Panc1 (cell line): ENCODE results near the gene HOXD3.

ENCODE experiments used
- POLR2AphosphoS5 ChIP-seq: IDR thresholded peaks from 2 replicates; pipeline ENCODE4 v1.6.1; 2012; ENCODE audit warnings: mild to moderate bottlenecking, low read depth, low read length, moderate library complexity
- REST ChIP-seq, 2 experiments: IDR thresholded peaks; 2 replicates each; pipeline ENCODE4 v1.6.1; 2011 to 2012; ENCODE audit warnings: low read depth in 2 of 2, control low read depth in 1 of 2, low read length in 1 of 2, mild to moderate bottlenecking in 1 of 2, moderate library complexity in 1 of 2; ENCODE audit not compliant: insufficient read depth in 1 of 2
- SIN3A ChIP-seq: IDR thresholded peaks from 2 replicates; pipeline ENCODE4 v1.6.1; 2012; ENCODE audit warnings: low read depth, mild to moderate bottlenecking, low read length, moderate library complexity, borderline replicate concordance; ENCODE audit not compliant: insufficient read depth
- TCF7L2 ChIP-seq: IDR thresholded peaks from 2 replicates; pipeline ENCODE4 v1.6.1; 2011; ENCODE audit warnings: mild to moderate bottlenecking, low read depth, low read length, inconsistent platforms
- TF ChIP-seq, protein P1 (sequence below): fragments of 450-650 bp; IDR thresholded peaks from 2 replicates; pipeline ENCODE4 v1.5.1; 2017; ENCODE audit warnings: mild to moderate bottlenecking

DNA sequence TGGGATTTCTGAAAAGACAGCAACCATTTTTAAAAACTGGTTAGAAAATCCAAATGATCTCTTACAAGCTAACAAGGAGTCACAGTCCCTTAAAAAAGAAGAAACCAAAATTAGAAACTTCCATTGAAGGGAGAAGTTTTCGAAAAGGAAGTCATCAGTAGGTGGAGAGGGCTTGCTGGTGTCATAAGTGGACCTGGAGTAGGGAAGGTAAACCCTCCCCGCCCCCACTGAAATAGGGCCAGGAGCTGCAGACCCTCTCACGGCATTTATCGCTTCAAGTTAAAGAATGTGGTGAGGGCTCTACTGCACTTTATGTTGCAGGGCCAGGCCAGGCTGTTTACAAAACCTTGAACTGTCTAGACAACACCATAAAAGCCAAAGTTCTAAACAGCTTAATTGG is 47.2 kb upstream of the HOXD3 start:
- TF ChIP-seq, protein P1, sequence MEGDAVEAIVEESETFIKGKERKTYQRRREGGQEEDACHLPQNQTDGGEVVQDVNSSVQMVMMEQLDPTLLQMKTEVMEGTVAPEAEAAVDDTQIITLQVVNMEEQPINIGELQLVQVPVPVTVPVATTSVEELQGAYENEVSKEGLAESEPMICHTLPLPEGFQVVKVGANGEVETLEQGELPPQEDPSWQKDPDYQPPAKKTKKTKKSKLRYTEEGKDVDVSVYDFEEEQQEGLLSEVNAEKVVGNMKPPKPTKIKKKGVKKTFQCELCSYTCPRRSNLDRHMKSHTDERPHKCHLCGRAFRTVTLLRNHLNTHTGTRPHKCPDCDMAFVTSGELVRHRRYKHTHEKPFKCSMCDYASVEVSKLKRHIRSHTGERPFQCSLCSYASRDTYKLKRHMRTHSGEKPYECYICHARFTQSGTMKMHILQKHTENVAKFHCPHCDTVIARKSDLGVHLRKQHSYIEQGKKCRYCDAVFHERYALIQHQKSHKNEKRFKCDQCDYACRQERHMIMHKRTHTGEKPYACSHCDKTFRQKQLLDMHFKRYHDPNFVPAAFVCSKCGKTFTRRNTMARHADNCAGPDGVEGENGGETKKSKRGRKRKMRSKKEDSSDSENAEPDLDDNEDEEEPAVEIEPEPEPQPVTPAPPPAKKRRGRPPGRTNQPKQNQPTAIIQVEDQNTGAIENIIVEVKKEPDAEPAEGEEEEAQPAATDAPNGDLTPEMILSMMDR, result no peak
- TF ChIP-seq TCF7L2, result no peak
- no peak for TF ChIP-seq POLR2AphosphoS5
- no peak for TF ChIP-seq SIN3A
- TF ChIP-seq REST (IDR thresholded peaks at IDR 0.05; ENCODE audit: insufficient read depth in 1 of 2, low read depth in 2 of 2, low read length in 1 of 2), result no peak
